HG02642 (cell line): ENCODE measurements around the gene APBA2.

Experiments
- ATAC-seq: cut with Tn5 transposase; IDR thresholded peaks from one replicate; pipeline ENCODE4 v1.9.1; 2021; ENCODE audit warnings: mild to moderate bottlenecking; ENCODE audit not compliant: unreplicated experiment, poor library complexity

APBA2 gene

GRCh38 chr15:28892789-28893610 lies 7.2 kb downstream of the APBA2 start:
- ATAC-seq, result no peak

DNA sequence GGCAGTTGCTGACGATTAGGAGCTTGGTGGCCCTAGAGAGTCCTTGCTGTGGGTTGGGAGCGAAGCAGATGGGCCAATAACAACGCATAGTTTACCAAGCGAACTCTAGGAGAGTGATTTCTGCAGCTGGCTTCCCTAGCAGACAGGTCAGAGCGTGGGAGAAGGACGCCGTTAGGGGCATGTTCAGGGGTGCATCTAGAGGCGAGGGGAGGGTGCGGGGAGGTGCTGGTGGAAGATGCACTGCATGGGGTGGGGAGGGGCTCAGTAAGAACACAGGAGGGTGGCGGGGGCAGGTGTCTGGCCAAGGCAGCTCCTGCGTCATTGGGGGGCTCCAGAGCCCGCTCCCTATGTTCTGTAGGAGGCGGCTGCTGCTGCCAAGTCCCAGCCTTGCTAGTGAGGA lies 8.9 kb downstream of the APBA2 start:
- ATAC-seq, result no peak

DNA sequence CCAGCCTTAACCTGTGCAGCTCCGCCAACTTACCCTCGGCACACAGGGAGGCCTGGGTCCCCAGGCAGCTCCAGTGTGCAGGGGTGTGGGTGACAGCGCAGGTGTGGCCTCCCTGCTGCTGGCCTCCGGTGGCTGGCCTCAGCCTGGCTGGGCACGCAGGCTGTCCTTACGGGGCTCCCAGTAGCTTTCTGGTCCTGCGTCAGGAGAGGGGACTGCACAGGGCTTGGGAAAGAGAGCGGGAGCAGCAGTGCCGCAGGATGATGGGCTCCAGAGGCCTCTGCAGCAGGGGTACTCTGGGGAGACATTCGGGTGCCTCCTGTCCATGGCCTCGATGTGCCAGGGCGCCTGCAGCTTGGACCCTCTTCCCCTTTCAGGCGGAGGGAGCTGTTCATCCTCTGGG lies 9.4 kb downstream of the APBA2 start:
- ATAC-seq, result no peak

GRCh38 chr15:28895566-28895965 lies 9.8 kb downstream of the APBA2 start:
- no peak for ATAC-seq

GRCh38 chr15:28896951-28897350 lies 11.2 kb downstream of the APBA2 start:
- no peak for ATAC-seq

DNA sequence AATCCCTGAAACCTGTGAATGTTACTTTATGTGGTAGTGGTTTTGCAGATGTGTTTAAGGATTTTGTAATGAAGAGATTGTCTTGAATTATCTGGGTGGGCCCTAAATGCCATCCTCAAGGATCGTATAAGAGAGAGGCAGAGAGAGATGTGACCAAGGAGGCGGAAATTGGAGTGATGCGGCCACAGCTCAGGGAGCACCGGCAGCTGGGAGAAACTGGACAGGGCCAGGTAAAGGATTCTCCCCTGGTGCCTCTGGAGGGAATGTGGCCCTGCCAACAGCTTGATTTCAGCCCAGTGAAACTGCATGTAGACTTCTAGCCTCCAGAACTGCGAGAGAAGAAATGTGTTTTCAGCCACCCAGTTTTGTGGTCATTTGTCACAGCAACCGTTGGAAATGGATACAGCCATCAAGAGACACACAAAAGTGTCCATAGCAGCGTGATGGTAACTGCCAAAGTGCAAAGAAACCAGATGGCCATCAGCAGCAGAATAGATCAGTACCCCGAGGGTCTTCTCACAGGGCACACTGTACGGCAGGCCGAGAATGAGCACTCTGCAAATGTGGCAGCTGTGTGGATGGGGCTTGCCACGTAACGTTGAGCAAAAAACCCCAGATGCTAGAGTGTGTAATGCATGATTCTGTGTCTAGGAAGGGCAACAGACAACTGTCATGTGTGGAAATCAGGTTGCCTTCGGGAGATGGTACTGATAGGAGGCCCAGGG lies 12.2 kb downstream of the APBA2 start:
- ATAC-seq, result no peak

- no peak for ATAC-seq
These were observed 13.4 kb downstream of the APBA2 start for GRCh38 chr15:28899061-28899738.

- ATAC-seq, result no peak
These were observed 14.5 kb downstream of the APBA2 start for GRCh38 chr15:28900041-28900891.

DNA sequence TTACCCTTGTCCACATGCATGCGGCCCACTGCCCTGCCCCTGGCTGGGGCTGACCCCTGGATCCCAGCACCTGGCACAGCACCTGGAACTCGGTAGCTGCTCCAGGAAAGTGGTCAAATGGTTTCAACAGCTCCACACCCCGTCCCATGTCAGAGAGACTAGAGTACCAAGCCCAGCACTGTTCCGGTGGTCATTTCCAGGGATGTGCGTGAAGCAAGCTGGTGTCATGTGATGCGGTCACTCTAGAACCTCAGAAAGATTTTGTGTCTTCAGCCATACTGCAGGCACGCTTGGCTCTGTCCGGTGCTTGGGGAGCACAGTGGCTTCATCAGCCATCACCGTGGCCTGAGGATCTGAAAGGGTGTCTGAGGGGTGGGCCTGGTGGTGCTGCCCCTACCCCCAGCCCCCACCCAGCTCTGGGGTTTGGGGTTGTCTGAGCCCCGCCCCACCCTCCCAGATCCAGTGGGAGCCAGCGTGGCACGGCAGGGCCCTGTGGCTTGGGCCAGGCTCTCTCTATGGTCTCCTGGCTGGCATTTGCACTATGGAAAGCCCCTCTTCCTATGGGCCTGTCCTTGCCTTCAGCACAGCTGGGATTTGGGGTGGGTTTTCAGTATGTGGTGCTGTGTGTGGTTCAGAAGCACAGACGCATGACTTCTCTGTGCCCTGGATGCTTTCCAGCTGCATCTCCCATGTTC lies 15.3 kb downstream of the APBA2 start:
- no peak for ATAC-seq

DNA sequence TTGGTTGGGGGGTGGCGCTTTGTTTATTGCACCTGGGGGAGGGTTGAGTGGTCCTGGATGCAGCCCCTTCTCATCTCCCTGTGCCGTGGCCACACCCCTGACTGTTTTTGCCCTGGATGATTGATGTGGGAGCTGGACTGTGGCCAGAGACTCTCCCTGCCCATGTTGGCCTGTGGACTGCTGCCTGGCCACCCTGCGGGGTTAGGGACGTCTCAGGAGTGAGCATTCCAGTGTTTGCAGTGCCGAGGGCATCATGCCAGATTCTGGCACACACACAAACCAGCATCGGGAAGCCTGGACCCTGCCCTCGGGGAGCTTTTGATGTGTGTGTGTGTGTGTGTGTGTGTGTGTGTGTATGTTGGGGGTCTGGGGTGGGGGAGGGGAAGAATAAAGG lies 15.8 kb downstream of the APBA2 start:
- ATAC-seq, result no peak

- ATAC-seq, result no peak
These were observed 16.4 kb downstream of the APBA2 start for GRCh38 chr15:28901987-28902745.

GRCh38 chr15:28902856-28903255 lies 17.1 kb downstream of the APBA2 start:
- ATAC-seq, result no peak

- ATAC-seq, result no peak
These were observed 17.8 kb downstream of the APBA2 start for GRCh38 chr15:28903555-28903954.

DNA sequence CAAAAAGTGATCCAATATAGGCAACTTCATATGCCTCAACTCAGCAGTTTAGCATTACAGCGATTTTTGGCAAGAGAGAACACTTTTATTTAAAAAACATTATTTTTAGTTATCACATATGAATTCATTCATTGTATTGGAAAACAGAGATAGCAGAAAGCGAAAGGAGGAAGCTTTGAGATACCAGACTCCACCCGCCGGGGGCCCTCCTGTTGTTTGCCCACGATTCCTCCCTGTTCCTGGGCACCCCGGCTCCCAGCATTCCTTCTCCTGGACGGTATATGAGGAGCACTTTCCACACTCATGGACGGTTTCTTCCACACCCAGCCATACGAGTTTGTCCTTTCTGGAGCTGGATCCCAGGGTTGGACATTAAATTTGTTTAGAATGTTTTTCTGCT lies 18.2 kb downstream of the APBA2 start:
- no peak for ATAC-seq

DNA sequence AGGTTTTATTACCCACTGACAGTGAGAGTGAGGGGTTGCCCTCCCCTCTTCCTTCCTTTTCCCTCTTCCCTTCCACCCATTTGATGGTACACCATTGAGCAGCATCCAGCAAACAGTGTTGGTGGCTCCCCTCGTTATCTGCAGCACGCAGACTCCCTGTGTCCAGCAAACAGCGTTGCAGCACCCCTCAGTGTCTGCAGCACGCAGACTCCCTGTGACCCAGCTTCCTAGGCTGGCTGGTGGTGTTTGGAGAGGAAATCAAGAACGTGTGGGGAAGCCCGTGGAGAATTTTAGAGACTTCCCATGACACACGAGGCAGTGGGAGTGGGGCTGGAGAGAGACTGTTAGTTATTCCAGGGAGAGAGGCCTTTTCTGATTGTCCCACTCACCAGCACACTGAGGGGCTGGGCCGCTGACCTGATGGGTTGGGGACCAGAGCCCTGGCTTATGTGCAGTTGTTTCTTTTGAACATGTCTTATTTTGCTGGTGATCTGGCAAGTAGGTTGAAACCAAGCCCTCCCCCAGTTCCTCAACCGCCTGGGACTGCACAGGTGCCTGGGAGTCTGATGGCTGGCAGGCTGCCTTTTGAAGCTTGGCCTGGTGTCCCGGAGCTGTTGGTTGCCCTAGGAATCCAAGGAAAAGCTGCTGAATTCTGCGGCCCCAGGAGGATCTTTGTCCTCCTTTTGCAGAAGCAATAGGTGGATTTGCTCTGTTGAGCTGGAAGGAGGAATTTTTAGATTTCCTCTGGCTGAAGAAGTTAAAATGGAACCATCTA lies 19.0 kb downstream of the APBA2 start:
- no peak for ATAC-seq

DNA sequence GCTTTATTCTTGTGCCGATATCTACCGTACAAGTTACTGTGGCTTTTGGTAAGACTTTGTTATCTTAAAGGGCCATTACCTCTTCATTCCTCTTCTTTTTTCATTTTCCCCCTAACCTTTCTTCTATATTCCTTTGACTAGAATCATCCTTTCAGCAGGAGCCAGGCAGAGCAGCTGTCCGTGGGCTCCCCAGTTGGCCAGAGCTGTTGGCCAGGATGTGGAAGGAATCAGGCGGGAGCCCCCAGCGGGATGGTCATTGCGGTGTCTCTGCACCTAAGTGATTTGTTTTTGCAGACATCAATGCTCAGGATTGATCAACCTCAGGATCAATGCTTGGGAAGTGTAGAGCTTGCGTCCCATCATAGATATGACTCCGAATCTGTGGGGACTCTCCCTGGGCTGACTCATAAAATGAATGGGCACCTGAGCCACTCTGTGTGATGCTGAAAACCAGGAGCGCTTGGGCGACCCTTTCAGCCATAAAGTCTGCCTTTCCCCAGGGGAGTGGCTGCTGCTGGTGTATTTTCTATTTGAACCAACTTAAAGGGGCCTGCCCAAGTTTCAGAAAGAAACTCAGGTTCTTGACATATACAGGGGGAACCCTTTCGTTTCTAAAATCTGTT lies 21.7 kb downstream of the APBA2 start:
- no peak for ATAC-seq

DNA sequence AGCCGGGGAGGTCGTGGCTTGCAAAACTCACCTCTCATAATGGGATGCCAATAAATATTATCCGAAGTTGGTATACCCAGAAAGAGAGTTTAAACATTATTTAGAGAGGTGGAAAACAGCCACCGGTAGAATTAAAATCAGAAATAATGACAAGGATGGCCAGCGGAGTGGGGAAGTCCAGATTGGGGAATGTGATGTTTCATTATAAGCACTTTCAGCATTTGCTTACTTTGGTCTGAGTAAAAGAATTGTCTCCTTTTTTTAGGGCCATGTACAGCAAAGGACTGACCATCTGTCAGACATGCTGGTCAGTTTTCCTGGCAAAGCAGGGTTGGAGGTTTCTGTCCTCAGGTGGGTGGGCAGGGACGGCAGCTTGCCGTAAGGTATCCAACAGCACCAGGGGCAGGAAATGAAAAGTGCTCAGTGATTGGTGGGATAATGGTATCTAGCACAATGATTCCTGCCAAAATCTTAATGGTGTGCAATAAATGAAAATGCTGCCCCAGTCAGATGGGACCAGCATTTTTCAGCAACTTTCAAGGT lies 24.3 kb downstream of the APBA2 start:
- ATAC-seq, result no peak
